K562 (cell line): ENCODE data around the gene RAB40B. TPM values are rescaled to one million over a fixed set of nuclear protein-coding genes. Genes with fewer than 3 reads are reported as not detected.

ENCODE experiments used
- ATAC-seq: fragments of 200-7000 bp; cut with Tn5 transposase; 3 replicates; pipeline ENCODE4 v1.9.1; 2020; ENCODE audit warnings: moderate library complexity
- BruUV-seq: library from RNA; stranded (reverse); fragments of 400-500 nt; replicated peaks from 2 replicates; lab custom pipeline; 2021; lab: Mats Ljungman, UMichigan
- CTCF ChIA-PET: fragments of 300-600 bp; formaldehyde crosslinking; extraction: SDS; loops from one replicate; lab custom pipeline; 2021; ENCODE audit warnings: low intra/inter-chr PET ratio; lab: Yijun Ruan, JAX
- POLR2A ChIA-PET: fragments of 300-600, 350-650 bp; sonication (Branson Sonifier 250); formaldehyde crosslinking; extraction: SDS; loops from one replicate; lab custom pipeline; 2021; ENCODE audit warnings: antibody characterized with exemption, inconsistent platforms; lab: Yijun Ruan, JAX
- DNase-seq, 4 experiments: peaks; one replicate each; pipeline versions ENCODE4 v3.0.0 to v3.0.0-alpha.2; 2011 to 2018; ENCODE audit warnings: low spot score in 3 of 4, mixed read lengths in 3 of 4; ENCODE audit errors: extremely low read depth in 1 of 4
- FAIRE-seq: peaks from 2 replicates; lab custom pipeline; 2011; peaks lifted over from hg19 to GRCh38; lab: Jason Lieb, UNC
- H2AFZ ChIP-seq: 2 replicates; pipeline ENCODE4 v1.6.0; 2011; ENCODE audit warnings: low read depth, low read length, control low read depth, inconsistent platforms
- H3K27ac ChIP-seq: fragments of 200-600 bp; 3 replicates; pipeline ENCODE4 v1.8.0; 2011; ENCODE audit warnings: low read depth, mild to moderate bottlenecking, control low read depth, inconsistent platforms, low read length, moderate library complexity, mixed read lengths; ENCODE audit errors: extremely low read depth
- H3K27me3 ChIP-seq, 2 experiments: fragments of 300-600 bp in 1 of 2; 2 replicates in 1 of 2; 3 replicates in 1 of 2; pipeline versions ENCODE4 v1.6.0 to v1.8.0; 2011; ENCODE audit warnings: inconsistent platforms in 2 of 2, low read length in 2 of 2, mild to moderate bottlenecking in 1 of 2, mixed read lengths in 1 of 2, moderate library complexity in 1 of 2; ENCODE audit not compliant: control insufficient read depth in 2 of 2, insufficient read depth in 2 of 2
- H3K36me3 ChIP-seq: fragments of 300-600 bp; 3 replicates; pipeline ENCODE4 v1.8.0; 2011; ENCODE audit warnings: mild to moderate bottlenecking, low read length, inconsistent platforms; ENCODE audit not compliant: control insufficient read depth, insufficient read depth
- H3K4me1 ChIP-seq, 2 experiments: fragments of 200-600 bp in 1 of 2; replicated peaks in 1 of 2; 2 replicates in 1 of 2; 3 replicates in 1 of 2; pipeline versions ENCODE4 v1.5.1 to v1.8.0; 2011; ENCODE audit warnings: inconsistent platforms in 2 of 2, low read length in 2 of 2, mild to moderate bottlenecking in 1 of 2, mixed read lengths in 1 of 2, moderate library complexity in 1 of 2; ENCODE audit not compliant: control insufficient read depth in 2 of 2, insufficient read depth in 2 of 2
- H3K4me2 ChIP-seq: 2 replicates; pipeline ENCODE4 v1.6.1; 2011; ENCODE audit warnings: low read length, control low read depth, inconsistent platforms, mixed read lengths; ENCODE audit not compliant: insufficient read depth
- H3K4me3 ChIP-seq: fragments of 200-600 bp; sonication (generic), shearing (Covaris generic); 2 replicates; pipeline ENCODE4 v1.5.1; 2016; ENCODE audit warnings: control low read depth, inconsistent platforms
- H3K79me2 ChIP-seq: fragments of 200-600 bp; 3 replicates; pipeline ENCODE4 v1.8.0; 2011; ENCODE audit warnings: low read length, inconsistent platforms; ENCODE audit not compliant: control insufficient read depth, insufficient read depth
- H3K9ac ChIP-seq, 2 experiments: 2 replicates each; pipeline versions ENCODE4 v1.6.0 to v1.6.1; 2011; ENCODE audit warnings: low read depth in 2 of 2, low read length in 2 of 2, control low read depth in 1 of 2, inconsistent platforms in 1 of 2, mild to moderate bottlenecking in 1 of 2, mixed read lengths in 1 of 2; ENCODE audit not compliant: insufficient read depth in 1 of 2
- H3K9me1 ChIP-seq: one replicate; pipeline ENCODE4 v1.6.0; 2011; ENCODE audit warnings: inconsistent platforms, mild to moderate bottlenecking, low read length, moderate library complexity; ENCODE audit not compliant: control insufficient read depth, insufficient read depth
- H3K9me3 ChIP-seq: replicated peaks from 2 replicates; pipeline ENCODE4 v1.5.1; 2011; ENCODE audit warnings: low read depth, low read length, inconsistent platforms; ENCODE audit not compliant: control insufficient read depth, insufficient read depth
- H4K20me1 ChIP-seq: replicated peaks from 2 replicates; pipeline ENCODE4 v1.6.1; 2011; ENCODE audit warnings: low read length, inconsistent platforms, mixed read lengths; ENCODE audit not compliant: control insufficient read depth, insufficient read depth
- POLR2B ChIP-seq: fragments of 450-650 bp; IDR thresholded peaks from 2 replicates; pipeline ENCODE4 v1.6.1; 2018; ENCODE audit warnings: low read depth; ENCODE audit not compliant: partially characterized antibody
- POLR2G ChIP-seq: fragments of 200-400 bp; formaldehyde crosslinking; IDR thresholded peaks from 2 replicates; pipeline ENCODE4 v1.6.1; 2017; ENCODE audit warnings: low read depth, mild to moderate bottlenecking, antibody characterized with exemption, low read length, moderate library complexity
- ZNF408 ChIP-seq: fragments of 250-450 bp; sonication (Bioruptor Pico); IDR thresholded peaks from 2 replicates; pipeline ENCODE4 v1.4.0; 2020; ENCODE audit warnings: low read depth, mild to moderate bottlenecking, moderate library complexity
- ZNF77 ChIP-seq: fragments of 250-450 bp; sonication (Bioruptor Pico); IDR thresholded peaks from 2 replicates; pipeline ENCODE4 v1.5.0; 2020
- WGBS: fragments of 100-300 bp; shearing (Covaris generic); methylation state at CpG from one replicate; pipeline ENCODE4 v1.1.6; 2016; ENCODE audit warnings: low coverage, mixed read lengths; ENCODE audit not compliant: insufficient coverage; ENCODE audit errors: missing lambda C conversion rate; 5-methylcytosine and 5-hydroxymethylcytosine counted together
- in situ Hi-C: fragments of 300-500 bp; cut with MboI; formaldehyde crosslinking; loops from 4 replicates; pipeline ENCODE4 v1.15.0; 2018; ENCODE audit warnings: inconsistent platforms, mixed read lengths
- intact Hi-C: fragments of 100-400 bp; cut with micrococcal nuclease; formaldehyde crosslinking; loops from 2 replicates; pipeline ENCODE4 v1.14.2; 2022
- polyA plus RNA-seq, 8 experiments: library from polyadenylated mRNA; depleted of rRNA in 4 of 8; stranded (reverse) in 5 of 8; unstranded in 3 of 8; fragments of >200 nt; fragmentation: Nextera tagmentation in 2 of 8; fragmentation: Illumina TruSeq in 1 of 8; extraction: Ambion mirVana in 2 of 8; extraction: Trizol in 1 of 8; gene quantifications; 2 replicates each; pipeline versions ENCODE4 v1.2.1 to v1.2.3, GENCODE V29; 2011 to 2014; ENCODE audit warnings: inconsistent platforms in 1 of 8, missing spikeins in 1 of 8
- total RNA-seq, 7 experiments: library from RNA; depleted of rRNA in 6 of 7; stranded (reverse); fragments of >200 nt in 6 of 7; fragmentation: Illumina TruSeq in 2 of 7; extraction: Trizol in 2 of 7; gene quantifications; 2 replicates each; pipeline versions ENCODE4 v1.2.1 to v1.2.3, GENCODE V29; 2011 to 2021; ENCODE audit warnings: low replicate concordance in 1 of 7
- TF ChIP-seq, protein P1 (sequence below), 2 experiments: IDR thresholded peaks; 2 replicates each; pipeline ENCODE4 v1.6.1; 2012; ENCODE audit warnings: improper control_type of control experiment in 2 of 2, low read depth in 2 of 2, low read length in 2 of 2, borderline replicate concordance in 1 of 2
- TF ChIP-seq, protein P2 (sequence below): fragments of 250-450 bp; sonication (Bioruptor Pico); IDR thresholded peaks from 2 replicates; pipeline ENCODE4 v1.4.0; 2020; ENCODE audit warnings: mild to moderate bottlenecking, moderate library complexity, borderline replicate concordance
- TF ChIP-seq, protein P3 (sequence below), 3 experiments: fragments of 200-800 bp in 1 of 3; fragments of 250-450 bp in 1 of 3; fragments of 450-650 bp in 1 of 3; sonication (Bioruptor Pico) in 1 of 3; sonication (Bioruptor generic) in 1 of 3; formaldehyde crosslinking in 1 of 3; IDR thresholded peaks; 2 replicates each; pipeline versions ENCODE4 v1.6.1 to v1.8.0; 2016 to 2022; ENCODE audit warnings: mild to moderate bottlenecking in 2 of 3, missing genetic modification characterization in 2 of 3, missing compliant biosample characterization in 1 of 3, moderate library complexity in 1 of 3

RAB40B gene
- total and polyA plus RNA-seq, 9 of the 15 experiments (the other 6 are each of a cell fraction or from before 2014, with no cell fraction given) = 0.13 to 4.6 (median 1.4) TPM

DNA sequence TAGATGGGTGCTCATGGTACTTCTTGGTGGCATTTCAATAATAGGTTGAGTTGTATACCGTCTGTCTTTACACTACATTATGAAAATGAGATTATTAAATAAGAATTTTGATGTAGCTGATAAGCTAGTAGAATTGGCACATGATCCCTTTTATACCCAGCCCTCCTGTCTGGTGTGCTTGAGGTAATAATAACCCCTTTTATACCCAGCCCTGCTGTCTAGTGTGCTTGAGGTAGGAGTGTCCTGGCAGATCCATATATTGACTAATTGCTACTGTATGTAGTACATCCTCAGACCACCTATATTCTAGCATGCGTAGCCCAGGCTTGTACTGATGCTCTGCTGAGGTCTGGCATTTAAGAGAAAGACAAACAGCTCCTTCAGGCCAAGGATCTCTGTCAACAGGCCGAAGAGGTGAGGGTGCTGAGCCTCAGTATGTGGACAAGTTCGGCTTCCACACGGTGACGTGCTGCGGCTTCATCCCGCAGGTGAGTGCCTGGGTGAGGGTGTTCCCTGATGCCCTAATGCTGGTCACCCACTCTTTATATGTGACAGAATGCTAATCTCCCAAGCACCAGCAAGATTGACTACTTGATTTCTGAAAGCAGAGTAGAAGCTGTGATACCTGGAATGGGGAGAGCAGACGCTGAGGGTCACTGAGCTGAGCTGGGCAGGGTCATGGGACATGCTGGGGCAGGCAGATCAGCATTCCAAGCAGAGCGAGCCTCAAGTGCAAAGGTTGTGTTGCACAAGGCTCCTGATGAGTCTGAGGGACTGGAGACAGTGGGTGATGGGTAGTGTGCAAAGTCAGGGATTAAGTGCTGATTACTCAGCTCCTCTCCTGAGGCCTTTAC lies 42.6 kb upstream of the RAB40B start:
- Histone ChIP-seq H3K9ac (no peak overlapping the region), H3K4me2 (no peak overlapping the region), H3K27me3 (no peaks in the 10 kb centered on the region), H3K4me3 (no peak overlapping the region), H3K27ac (no peak overlapping the region), H2AFZ (no peak overlapping the region), H3K4me1 (peaks cover 13 to 32% of the 10 kb centered on the region in 2 experiments; a peak in 4 of 5 replicates), H3K36me3 (peaks cover 56% of the 10 kb centered on the region), H3K79me2 (peaks cover 13% of the 10 kb centered on the region), H4K20me1 (no peaks in the 10 kb centered on the region), H3K9me1 (no peaks in the 10 kb centered on the region), H3K9me3 (peaks cover 29% of the 10 kb centered on the region)
- FAIRE-seq (peak; percentile 74), DNase-seq (peak in 1 of 4 experiments; percentile 59), ATAC-seq (no peak)
- intact Hi-C loops (no loop called here), in situ Hi-C loops (no loop called here)
- BruUV-seq = TSS peak; percentile 4
- ChIA-PET CTCF (interaction anchor here (0.6 kb wide), 1 partner anchor 291 kb away, joined by 4 read pairs; no protein-coding TSS in a partner anchor), POLR2A (no interaction called here)
- WGBS = 87% methylated on average over 9 of the region's 10 CpGs
- TF ChIP-seq POLR2B (no peak), POLR2G (no peak), ZNF408 (CRISPR knock-in tag) (no peak), ZNF77 (CRISPR knock-in tag) (no peak)
- TF ChIP-seq, protein P1, sequence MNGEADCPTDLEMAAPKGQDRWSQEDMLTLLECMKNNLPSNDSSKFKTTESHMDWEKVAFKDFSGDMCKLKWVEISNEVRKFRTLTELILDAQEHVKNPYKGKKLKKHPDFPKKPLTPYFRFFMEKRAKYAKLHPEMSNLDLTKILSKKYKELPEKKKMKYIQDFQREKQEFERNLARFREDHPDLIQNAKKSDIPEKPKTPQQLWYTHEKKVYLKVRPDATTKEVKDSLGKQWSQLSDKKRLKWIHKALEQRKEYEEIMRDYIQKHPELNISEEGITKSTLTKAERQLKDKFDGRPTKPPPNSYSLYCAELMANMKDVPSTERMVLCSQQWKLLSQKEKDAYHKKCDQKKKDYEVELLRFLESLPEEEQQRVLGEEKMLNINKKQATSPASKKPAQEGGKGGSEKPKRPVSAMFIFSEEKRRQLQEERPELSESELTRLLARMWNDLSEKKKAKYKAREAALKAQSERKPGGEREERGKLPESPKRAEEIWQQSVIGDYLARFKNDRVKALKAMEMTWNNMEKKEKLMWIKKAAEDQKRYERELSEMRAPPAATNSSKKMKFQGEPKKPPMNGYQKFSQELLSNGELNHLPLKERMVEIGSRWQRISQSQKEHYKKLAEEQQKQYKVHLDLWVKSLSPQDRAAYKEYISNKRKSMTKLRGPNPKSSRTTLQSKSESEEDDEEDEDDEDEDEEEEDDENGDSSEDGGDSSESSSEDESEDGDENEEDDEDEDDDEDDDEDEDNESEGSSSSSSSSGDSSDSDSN (IDR thresholded peaks at IDR 0.05; ENCODE audit: borderline replicate concordance in 1 of 2, low read depth in 2 of 2, low read length in 2 of 2) = no peak
- TF ChIP-seq, protein P2, sequence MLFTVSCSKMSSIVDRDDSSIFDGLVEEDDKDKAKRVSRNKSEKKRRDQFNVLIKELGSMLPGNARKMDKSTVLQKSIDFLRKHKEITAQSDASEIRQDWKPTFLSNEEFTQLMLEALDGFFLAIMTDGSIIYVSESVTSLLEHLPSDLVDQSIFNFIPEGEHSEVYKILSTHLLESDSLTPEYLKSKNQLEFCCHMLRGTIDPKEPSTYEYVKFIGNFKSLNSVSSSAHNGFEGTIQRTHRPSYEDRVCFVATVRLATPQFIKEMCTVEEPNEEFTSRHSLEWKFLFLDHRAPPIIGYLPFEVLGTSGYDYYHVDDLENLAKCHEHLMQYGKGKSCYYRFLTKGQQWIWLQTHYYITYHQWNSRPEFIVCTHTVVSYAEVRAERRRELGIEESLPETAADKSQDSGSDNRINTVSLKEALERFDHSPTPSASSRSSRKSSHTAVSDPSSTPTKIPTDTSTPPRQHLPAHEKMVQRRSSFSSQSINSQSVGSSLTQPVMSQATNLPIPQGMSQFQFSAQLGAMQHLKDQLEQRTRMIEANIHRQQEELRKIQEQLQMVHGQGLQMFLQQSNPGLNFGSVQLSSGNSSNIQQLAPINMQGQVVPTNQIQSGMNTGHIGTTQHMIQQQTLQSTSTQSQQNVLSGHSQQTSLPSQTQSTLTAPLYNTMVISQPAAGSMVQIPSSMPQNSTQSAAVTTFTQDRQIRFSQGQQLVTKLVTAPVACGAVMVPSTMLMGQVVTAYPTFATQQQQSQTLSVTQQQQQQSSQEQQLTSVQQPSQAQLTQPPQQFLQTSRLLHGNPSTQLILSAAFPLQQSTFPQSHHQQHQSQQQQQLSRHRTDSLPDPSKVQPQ = no peak
- TF ChIP-seq, protein P3, sequence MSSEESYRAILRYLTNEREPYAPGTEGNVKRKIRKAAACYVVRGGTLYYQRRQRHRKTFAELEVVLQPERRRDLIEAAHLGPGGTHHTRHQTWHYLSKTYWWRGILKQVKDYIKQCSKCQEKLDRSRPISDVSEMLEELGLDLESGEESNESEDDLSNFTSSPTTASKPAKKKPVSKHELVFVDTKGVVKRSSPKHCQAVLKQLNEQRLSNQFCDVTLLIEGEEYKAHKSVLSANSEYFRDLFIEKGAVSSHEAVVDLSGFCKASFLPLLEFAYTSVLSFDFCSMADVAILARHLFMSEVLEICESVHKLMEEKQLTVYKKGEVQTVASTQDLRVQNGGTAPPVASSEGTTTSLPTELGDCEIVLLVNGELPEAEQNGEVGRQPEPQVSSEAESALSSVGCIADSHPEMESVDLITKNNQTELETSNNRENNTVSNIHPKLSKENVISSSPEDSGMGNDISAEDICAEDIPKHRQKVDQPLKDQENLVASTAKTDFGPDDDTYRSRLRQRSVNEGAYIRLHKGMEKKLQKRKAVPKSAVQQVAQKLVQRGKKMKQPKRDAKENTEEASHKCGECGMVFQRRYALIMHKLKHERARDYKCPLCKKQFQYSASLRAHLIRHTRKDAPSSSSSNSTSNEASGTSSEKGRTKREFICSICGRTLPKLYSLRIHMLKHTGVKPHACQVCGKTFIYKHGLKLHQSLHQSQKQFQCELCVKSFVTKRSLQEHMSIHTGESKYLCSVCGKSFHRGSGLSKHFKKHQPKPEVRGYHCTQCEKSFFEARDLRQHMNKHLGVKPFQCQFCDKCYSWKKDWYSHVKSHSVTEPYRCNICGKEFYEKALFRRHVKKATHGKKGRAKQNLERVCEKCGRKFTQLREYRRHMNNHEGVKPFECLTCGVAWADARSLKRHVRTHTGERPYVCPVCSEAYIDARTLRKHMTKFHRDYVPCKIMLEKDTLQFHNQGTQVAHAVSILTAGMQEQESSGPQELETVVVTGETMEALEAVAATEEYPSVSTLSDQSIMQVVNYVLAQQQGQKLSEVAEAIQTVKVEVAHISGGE (CRISPR knock-in tag; IDR thresholded peaks at IDR 0.05) = no peak
